ENCODE results near the gene SCYL1. TPM values are rescaled to one million over a fixed set of nuclear protein-coding genes. Genes with fewer than 3 reads are reported as not detected.

Gene SCYL1
- total RNA-seq, 1 donor: 109 TPM

DNA sequence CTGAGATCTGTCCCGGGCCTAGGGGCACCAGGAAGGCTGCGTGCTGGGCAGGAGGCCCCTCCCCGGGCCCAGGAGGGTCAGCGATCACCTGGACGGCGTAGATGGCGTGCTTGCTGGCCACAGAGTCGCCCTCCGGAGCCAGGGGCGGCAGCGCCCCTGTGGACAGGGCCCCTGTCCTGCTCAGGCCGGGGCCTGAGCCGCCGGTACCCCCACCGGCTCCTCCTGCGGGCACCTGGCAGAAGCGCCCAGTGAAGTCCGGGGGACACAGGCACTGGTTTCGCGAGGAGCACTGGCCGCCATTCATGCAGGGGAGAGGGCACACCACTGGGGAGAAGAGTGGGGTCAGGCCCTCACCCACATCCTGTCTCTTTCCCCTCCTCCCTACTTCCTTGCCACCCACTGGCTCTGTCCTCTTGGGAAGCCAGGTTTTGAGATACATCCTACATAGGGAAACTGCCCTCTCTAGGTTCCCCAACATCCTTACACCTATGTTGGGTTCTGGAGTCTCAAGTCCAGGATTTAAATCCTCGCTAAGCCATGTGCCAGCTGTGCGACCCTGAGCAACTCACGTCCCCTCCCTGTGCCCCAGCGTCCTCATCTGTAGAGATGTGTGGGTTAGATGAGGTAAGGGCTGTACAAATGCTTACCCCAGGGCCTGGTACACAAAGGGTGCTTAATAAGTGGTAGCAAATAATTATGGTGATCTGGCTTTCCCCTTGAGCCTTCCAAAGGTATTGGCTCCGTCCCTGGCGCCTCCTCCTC lies 29.4 kb downstream of the SCYL1 start:
- Histone ChIP-seq H3K4me1 (ENCODE audit: insufficient read depth, low read length) (peaks cover 26% of the 10 kb centered on the region), H4K20me1 (ENCODE audit: insufficient read depth, low read length) (peaks cover 36% of the 10 kb centered on the region), H3K4me3 (ENCODE audit: insufficient read depth, low read length) (no peak overlapping the region), H3K27me3 (ENCODE audit: insufficient read depth, low read length) (no peaks in the 10 kb centered on the region), H2AFZ (ENCODE audit: low read length) (no peak overlapping the region), H3K9me3 (ENCODE audit: low read depth, low read length) (no peaks in the 10 kb centered on the region), H3K36me3 (ENCODE audit: insufficient read depth, low read length) (peaks cover 32% of the 10 kb centered on the region), H3K4me2 (ENCODE audit: insufficient read depth, low read length) (no peak overlapping the region), H3K27ac (ENCODE audit: low read depth, low read length) (peak overlapping the region; percentile 73), H3K79me2 (ENCODE audit: insufficient read depth, low read length) (peaks cover 41% of the 10 kb centered on the region)
- TF ChIP-seq, protein P1, sequence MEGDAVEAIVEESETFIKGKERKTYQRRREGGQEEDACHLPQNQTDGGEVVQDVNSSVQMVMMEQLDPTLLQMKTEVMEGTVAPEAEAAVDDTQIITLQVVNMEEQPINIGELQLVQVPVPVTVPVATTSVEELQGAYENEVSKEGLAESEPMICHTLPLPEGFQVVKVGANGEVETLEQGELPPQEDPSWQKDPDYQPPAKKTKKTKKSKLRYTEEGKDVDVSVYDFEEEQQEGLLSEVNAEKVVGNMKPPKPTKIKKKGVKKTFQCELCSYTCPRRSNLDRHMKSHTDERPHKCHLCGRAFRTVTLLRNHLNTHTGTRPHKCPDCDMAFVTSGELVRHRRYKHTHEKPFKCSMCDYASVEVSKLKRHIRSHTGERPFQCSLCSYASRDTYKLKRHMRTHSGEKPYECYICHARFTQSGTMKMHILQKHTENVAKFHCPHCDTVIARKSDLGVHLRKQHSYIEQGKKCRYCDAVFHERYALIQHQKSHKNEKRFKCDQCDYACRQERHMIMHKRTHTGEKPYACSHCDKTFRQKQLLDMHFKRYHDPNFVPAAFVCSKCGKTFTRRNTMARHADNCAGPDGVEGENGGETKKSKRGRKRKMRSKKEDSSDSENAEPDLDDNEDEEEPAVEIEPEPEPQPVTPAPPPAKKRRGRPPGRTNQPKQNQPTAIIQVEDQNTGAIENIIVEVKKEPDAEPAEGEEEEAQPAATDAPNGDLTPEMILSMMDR (IDR thresholded peaks at IDR 0.05; ENCODE audit: extremely low read depth, low read depth, low read length): no peak
- DNase-seq (ENCODE audit: insufficient read length, low spot score, missing footprints): no peak

DNA sequence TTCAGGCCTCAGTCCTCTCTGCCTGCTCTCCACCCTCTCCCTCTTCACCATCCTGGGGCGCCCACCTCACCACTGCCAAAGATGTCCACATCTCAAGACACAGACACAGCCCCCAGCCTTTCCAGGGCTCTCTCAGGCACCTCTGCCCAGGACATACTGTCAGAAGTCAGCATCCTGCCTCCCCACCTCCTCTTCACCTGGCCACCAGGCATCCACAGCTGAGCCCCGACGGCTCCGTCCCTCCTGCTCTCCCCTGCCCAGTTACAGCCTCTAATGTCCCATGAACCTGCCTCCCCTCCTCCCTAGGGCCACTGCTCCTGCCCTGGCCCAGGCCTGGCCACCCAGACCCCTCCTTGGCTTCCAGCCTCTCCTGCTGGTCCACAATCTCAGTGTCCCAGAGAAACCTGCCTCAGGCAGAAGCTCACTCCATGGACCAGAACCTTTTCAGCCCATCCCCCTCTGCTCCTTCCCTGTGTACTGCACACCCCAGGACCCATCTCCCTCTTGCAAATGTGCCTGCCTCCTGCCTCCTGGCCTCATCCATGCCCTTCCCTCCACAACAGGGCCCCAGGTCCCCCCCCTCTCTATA lies 30.1 kb downstream of the SCYL1 start:
- Histone ChIP-seq H3K27me3 (ENCODE audit: insufficient read depth, low read length) (no peaks in the 10 kb centered on the region), H3K27ac (ENCODE audit: low read depth, low read length) (peak overlapping the region; percentile 73), H3K36me3 (ENCODE audit: insufficient read depth, low read length) (peaks cover 28% of the 10 kb centered on the region), H3K4me2 (ENCODE audit: insufficient read depth, low read length) (peak overlapping the region; percentile 84), H4K20me1 (ENCODE audit: insufficient read depth, low read length) (peaks cover 36% of the 10 kb centered on the region), H3K9me3 (ENCODE audit: low read depth, low read length) (no peaks in the 10 kb centered on the region), H3K4me1 (ENCODE audit: insufficient read depth, low read length) (peaks cover 33% of the 10 kb centered on the region), H3K4me3 (ENCODE audit: insufficient read depth, low read length) (peak overlapping the region; percentile 82), H3K79me2 (ENCODE audit: insufficient read depth, low read length) (peaks cover 41% of the 10 kb centered on the region), H2AFZ (ENCODE audit: low read length) (no peak overlapping the region)
- DNase-seq (ENCODE audit: insufficient read length, low spot score, missing footprints): no peak
- TF ChIP-seq, protein P1 (IDR thresholded peaks at IDR 0.05; ENCODE audit: extremely low read depth, low read depth, low read length): no peak

DNA sequence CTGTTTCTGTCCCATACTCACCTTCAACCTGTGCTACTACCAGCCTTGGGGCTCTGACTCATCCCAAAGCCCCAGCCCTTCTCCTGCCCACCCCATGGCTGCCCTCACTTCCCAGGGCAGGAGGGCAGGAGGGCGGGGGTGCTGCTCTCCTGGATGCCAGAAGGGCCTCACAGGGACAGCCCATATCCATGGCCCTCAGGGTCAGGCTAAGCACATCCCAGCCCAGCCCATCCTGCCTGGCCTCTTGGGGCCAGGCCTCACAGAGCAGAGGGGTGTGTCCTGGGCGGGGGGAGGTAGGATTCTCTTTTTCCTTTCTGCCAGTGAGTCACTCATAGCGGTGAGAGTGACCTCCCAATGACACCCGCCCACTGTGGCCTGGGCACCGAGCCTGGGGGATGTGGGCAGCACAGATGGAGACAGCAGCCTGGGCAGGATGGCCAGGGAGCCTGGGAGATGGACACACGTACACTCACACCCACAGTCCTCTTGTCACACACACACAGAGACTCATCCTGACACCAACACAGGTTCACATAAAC lies 30.9 kb downstream of the SCYL1 start:
- Histone ChIP-seq H3K27ac (ENCODE audit: low read depth, low read length) (peak overlapping the region; percentile 73), H3K27me3 (ENCODE audit: insufficient read depth, low read length) (no peaks in the 10 kb centered on the region), H3K36me3 (ENCODE audit: insufficient read depth, low read length) (peaks cover 22% of the 10 kb centered on the region), H2AFZ (ENCODE audit: low read length) (no peak overlapping the region), H3K4me2 (ENCODE audit: insufficient read depth, low read length) (peak overlapping the region; percentile 84), H3K4me3 (ENCODE audit: insufficient read depth, low read length) (peak overlapping the region; percentile 82), H3K9me3 (ENCODE audit: low read depth, low read length) (no peaks in the 10 kb centered on the region), H4K20me1 (ENCODE audit: insufficient read depth, low read length) (peaks cover 36% of the 10 kb centered on the region), H3K4me1 (ENCODE audit: insufficient read depth, low read length) (peaks cover 41% of the 10 kb centered on the region), H3K79me2 (ENCODE audit: insufficient read depth, low read length) (peaks cover 41% of the 10 kb centered on the region)
- DNase-seq (ENCODE audit: insufficient read length, low spot score, missing footprints): peak; percentile 99
- TF ChIP-seq, protein P1 (IDR thresholded peaks at IDR 0.05; ENCODE audit: extremely low read depth, low read depth, low read length): no peak

Measured in osteoblast (primary cell).